HT1080 (cell line): Measurements from ENCODE around the gene NSUN5. TPM values are rescaled to one million over a fixed set of nuclear protein-coding genes. Genes with fewer than 3 reads are reported as not detected.
A peak's percentile ranks its signal among the peaks of the same experiment; 100 is the strongest.
"Not testable (repeated sequence)": the region's sequence is repeated elsewhere in the genome, so short reads cannot be mapped to it uniquely, and the experiment has no call there.

Experiments
- DNase-seq: peaks from one replicate; pipeline ENCODE4 v3.0.0-alpha.2; 2015; ENCODE audit warnings: low read depth
- total RNA-seq: library from RNA; depleted of rRNA; stranded (reverse); fragments of >200 nt; shearing (Covaris generic); gene quantifications from 2 replicates; pipeline ENCODE4 v1.2.3, GENCODE V29; 2014

NSUN5 gene
- total RNA-seq, 1 experiment from 2014 or later, result 50.3 TPM

DNA sequence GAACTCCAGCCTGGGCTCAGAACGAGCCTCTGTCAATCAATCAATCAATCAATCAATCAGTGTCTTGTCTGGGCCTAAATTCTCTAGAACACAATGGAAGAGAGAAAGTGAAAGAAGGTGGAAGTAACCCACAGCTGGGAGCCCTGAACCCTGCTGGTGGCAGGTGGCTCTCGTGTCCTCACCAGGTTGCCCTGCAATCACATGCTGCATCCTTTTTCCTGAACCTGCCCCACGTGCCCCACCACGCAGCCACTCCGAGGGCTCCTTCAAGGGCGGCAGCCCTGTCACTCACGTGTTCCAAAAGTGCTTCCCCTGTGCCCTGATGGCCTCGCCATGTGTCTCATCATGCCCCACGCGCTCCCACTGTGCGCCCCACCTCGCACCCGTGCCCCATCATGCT lies 18.8 kb upstream of the NSUN5 start:
- DNase-seq, result not testable (repeated sequence)

DNA sequence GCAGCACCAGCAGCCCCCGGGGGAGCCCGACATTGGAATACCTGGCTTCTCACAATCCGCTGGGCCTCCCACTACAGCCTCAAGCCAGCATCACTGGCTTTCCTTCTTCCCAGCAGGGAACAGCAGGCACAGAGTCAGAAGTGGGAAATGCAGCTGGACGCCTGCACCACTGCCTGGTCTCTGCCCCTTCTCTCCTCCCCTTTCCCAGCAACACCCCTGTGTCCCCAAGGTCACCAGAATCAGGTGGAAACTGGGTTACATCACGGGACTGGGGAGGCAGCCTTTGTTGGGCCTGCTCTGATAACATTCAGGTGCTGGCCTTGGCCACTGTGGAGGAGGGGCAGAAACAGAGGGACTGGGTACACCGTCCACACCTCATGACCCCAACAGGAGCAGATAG lies 16.8 kb upstream of the NSUN5 start:
- not testable (repeated sequence) for DNase-seq

DNA sequence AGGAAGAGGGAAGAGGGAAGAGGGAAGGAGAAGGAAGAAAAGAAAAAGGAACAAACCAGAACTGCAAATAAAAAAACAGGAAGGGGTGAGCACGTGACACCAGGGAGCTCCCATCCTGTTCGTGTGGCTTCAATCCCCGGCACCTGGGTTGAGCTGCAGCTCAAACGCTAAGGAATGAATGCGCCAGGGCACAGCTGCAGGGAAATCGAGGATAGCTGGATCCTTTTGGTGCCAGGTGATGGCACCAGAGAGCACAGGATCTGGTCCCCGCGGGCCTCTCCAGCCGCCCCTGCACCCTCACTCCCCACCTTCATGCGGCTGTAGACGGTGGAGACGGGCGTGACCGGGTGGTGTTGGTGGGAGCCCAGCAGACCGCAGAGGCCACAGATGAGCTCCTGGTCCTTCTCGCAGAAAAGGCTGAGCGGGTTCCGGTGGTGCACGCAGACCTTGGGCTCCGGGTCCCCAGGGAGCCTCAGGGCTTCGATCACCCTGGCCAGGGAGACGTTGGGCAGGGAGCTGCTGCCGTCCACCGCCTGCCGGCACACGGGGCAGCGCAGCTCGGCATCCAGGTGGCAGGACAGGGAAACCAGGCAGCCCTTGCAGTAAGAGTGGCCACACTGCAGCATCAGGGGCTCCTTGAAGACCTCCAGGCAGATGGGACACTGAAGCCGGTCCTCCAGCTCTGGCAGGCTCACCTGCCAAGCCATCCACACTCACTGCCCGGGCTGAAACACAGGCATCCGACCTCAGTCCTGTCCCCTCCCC lies 15.6 kb upstream of the NSUN5 start:
- peak; percentile 58 for DNase-seq

DNA sequence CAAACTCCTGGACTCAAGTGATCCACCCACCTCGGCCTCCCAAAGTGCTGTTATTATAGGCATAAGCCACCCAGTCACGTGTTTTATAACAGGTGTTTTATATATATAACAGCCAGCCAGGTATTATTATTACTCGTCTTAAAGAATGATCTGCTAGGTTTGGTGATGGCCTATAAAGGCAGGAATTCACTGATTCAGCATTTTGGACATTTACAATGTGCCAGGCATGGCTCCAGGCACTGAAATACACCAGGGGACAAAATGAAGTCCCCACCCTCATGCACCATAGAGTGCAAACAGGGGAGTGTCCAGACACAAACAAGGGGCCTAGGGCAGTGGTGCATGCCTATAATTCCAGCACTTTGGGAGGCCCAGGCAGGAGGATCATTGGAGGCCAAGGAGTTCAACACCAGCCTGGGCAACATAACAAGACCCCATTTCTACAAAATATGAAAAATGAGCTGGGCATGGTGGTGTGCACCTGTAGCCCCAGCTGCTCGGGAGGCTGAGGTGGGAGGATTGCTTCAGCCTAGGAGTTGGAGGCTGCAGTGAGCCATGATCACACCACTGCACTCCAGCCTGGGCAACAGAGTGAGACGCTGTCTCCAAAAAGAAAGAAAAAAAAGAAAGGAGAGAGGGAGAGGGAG lies 14.9 kb upstream of the NSUN5 start:
- not testable (repeated sequence) for DNase-seq

DNA sequence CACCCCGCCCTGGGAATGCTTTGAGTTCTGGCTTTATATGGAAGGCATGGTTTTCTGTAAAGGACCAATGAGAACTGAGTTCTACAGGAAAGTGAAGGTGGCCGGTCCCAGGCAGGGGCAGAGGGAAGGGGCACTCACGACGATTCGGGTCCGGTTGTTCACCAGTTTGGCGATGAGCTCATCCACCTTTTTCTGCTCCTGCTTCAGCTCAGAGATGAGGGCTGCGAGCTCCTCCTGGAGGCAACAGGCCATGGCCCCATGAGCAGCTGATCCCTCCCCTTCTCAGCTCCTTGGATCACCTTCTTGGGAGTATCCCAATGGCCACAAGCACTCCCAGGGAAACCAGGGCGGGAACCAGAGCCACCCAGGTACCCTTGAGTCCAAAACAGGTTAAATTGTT lies 11.4 kb upstream of the NSUN5 start:
- not testable (repeated sequence) for DNase-seq

DNA sequence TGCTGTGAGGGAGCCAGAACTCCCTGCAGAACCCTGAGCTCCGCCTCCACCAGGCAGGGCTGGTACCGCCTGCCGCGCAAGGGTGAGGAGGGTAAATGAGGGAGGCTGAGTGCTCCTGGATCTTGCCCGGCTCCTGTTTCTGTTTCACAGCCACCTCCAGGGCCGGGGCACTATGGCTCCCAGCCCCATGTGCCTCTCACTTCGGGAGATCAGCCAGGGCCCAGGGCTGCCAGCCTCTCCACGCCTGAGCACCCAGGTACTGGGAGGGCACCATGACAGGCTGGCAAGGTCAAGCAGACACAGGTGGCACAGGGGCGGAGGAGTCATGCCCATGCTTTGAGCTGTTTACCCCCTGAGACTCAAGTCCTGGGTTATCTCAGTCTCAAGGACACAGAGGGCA lies 10.9 kb upstream of the NSUN5 start:
- not testable (repeated sequence) for DNase-seq

DNA sequence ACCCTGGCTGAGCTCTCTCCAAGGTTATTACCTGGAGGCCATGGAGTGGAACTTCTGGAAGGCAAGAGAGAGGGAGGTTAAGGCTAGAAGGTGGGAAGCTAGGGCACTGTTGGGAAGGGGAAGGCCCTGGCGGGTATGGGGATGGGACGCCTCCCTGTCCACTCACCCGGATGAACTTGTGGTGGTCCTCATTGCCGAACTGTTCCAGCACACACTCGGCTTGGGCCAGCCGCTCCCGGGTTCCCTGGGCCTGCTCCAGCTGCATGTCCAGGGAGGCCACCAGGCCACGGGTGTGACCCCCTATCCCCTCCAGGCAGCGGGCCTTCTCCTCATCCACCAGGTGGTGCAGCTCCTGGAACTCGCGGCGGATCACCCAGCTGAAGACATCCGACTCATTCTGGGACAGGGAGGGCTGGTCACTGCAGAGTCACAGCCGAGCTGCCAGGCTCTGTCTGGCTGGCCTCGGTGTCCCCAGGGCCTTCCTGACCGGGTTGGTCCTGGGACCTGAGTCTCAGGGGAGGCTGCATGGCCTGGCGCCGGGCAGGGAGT lies 10.1 kb upstream of the NSUN5 start:
- not testable (repeated sequence) for DNase-seq

DNA sequence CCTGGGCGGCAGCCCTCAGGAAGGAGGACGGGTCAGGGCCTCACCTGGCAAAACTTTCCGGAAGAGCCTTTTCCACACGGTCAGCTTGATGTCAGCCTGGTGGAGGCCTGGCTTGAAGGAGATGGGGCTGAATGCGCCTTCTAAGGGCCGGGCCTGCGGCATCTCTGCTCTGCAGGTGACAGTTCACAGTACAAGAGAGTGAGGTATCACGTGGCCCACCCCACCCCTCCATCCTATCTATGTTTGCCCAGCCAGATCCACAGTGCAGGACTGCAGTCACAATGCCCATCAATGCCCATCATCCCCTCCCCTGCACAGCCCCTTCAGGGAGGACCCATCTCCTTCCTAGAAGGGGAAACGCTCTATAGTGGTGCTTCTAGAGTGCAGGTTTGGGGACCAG lies 7.9 kb upstream of the NSUN5 start:
- DNase-seq, result no peak

DNA sequence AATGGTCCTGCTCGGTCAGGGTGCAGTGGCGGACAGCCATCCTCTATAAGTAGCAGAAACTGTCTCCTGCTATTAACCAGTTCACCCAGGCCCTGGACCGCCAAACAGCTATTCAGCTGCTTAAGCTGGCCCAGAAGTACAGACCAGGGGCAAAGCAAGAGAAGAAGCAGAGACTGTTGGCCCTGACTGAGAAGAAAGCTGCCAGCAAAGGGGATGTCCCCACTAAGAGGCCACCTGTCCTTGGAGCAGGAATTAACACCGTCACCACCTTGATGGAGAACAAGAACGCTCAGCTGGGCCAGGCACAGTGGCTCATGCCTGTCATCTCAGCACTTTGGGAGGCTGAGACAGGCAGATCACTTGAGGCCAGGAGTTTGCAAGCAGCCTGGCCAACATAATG lies 5.6 kb upstream of the NSUN5 start:
- no peak for DNase-seq

DNA sequence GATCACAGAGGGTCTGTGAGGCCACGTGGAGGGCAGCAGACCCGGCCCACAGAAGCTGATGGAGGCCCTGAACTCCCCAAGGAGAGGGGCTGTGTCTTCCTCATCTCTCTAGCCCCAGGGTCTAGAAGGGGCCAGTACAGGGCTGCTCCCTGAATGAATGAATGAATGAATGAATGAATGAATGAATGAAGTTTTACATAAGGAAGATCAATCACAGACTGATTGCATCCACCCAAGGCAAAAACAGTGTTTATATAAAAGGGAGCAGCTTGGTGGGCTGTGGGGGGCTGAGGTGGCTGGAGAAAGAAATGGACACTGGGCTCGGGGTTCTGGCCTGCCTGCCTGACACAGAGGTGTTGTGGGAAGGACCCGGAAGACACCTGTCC lies 4.9 kb upstream of the NSUN5 start:
- DNase-seq, result no peak

DNA sequence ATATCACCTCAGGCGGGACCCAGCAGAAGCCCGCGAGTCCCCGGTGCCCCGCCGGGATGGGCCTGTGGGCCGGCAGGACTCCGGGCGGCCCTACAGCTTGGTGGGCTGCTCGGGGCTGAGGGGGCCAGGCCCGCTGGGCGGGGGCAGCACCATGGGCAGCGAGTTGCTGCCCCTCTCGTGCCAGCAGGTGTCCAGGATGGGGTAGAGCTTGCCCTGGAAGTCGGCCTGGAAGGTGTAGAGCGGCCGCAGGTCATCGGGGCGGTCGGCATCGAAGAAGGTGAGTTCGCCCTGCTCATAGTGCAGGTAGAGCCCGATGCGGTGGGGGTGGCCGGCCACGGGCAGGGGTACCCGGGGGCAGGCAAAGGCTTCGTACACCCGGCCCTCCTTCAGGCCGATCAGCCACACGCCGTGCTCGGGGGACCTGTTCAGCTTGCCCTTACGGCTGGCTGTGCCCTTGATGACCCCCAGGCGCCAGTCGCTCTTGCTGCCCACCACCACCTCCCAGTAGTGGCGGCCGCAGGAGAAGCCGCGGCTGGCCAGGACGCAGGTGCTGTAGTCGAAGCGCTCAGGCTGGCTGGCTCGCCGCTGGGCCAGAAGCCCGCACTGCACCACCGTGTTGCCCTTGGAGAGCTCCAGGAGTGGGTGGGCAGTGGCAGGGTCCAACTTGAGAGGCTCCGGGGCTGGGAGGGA lies 4.3 kb upstream of the NSUN5 start:
- no peak for DNase-seq

DNA sequence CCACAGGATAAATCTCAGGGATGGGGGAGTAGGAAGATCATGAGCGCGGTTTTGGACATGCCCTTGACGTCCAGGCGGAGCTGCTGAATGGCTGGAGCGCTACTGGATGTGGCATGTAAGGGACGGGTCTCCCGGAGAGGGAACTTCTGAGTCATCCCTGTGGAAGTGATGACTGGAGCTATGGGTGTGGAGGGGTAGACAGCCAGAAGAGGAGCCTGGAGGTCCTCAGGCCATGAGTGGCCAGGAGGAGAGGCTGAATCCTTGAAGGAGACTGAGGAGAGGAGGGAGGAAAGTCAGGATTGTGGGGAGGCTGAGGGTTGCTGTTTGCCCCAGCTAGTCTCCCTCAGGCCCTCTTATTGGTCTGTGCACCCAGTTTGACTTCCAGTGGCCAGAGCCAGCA lies 2.8 kb upstream of the NSUN5 start:
- DNase-seq, result peak; percentile 59

DNA sequence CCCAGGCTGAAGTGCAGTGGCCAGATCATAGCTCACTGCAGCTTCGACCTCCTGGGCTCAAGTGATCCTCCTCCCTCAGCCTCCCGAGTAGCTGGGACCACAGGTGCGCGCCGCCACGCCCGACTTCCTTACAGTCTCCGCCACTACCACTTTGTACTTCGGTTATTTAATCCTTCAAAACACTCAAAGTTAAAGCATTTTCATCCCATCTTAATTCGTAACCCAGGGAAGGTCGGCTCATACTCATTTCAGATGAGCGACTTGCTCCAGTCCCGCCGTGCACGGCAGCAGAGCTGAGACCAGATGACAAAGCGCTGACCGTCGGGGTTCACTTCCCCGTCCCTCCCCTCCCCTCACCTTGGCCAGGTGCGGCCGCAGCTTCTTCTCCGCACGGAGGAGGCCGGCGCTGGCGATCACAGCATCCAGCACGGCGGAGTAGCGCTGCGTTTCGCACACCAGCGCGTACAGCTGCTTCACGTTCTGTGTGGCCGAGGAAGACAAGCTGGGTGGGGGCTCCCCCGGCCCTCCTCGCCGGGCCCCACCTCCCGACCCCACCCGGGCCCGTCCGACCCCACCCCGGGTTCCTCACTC lies 457 bp downstream of the NSUN5 start:
- no peak for DNase-seq

DNA sequence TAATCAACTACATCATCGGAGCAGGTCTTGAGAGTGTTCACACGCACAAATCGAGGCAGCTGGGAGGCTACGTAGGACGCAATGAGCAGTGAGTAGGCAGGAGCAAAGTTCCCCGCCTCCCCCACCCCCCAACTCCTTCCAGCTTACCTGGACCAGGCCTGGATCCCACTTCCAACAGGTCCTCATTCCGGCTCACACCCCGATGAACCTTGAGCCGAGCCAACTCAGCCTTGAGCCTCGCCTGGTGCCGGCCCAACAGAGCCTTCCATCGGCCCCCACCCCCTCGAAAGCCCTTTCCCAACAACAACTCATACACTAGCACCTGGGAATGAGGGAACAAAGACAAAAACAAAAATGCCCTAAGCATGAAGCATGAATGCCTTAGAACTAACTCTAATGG lies 1.2 kb downstream of the NSUN5 start:
- DNase-seq, result no peak

DNA sequence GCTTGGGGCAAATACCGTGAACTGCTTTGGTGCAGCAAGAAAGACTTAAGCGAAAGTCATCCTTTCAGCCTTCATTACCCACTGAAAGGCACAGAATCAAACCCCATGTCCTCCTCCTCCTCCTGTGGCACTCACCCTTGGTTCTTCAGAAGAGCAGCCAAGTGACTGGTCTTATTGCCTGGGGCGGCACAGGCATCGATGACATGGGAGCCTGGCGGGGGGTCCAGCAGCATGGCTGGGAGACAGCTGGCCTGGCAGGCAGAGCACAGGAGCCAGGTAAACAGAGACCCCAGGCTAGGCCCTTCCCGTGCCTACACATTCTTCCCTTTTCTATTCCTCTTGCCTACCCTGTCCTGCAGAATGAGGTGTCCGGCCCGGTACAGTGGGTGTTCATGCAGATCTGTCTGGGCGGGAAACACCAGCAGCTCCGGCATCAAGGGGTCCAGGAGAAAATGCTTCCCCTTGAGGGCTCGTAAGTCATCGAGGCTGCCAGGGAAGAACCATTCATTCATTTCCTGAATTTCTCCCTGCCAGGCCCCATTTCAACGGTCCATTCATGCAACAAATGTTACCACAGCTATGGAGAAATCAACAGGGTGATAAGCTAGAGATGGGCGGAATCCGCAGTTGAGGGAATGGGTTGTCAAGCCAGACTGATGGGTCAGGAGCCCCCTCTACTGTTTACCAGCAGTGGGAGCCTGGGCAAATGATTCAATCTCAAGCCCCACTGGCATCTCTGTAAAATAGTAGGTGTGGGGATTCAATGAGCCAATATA lies 3.8 kb downstream of the NSUN5 start:
- not testable (repeated sequence) for DNase-seq

DNA sequence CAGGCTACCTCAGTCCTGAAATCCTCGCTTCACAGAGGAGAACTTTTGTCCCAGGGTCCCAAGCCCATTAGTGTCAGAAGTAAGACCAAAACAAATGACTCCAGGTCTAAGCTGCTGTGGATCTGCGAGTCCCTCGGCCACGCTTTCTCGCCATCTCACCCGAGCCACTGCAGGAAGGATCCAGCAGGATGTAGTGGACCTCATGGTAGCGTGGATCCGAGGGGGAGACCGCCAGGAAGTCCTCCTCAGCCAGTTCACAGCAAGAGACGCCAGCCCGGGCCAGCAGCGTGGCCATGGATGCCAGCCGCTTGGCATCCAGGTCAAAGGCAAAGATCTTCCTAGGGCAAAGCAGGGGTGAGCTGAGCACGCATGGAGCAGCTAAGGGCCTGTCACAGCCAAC lies 4.6 kb downstream of the NSUN5 start:
- no peak for DNase-seq

DNA sequence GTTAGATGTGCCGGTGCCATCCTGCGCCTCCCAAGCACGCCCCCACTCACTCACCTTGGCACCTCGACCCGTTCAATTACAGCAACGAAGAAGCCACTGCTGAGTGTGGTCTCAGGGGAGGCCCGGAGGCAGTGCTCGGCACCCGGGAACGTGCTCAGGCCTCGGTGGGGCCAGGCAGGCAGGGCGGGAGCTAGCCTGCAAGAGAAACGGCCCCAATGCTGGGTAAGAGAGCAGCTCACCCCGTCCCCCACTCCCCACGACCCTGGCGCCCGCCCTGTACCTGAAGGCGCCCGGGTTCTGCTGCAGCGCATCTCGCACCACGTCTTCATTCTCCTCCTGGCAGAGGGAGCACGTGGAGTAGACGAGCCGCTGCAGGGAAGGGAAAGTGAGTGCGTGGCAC lies 5.1 kb downstream of the NSUN5 start:
- no peak for DNase-seq

DNA sequence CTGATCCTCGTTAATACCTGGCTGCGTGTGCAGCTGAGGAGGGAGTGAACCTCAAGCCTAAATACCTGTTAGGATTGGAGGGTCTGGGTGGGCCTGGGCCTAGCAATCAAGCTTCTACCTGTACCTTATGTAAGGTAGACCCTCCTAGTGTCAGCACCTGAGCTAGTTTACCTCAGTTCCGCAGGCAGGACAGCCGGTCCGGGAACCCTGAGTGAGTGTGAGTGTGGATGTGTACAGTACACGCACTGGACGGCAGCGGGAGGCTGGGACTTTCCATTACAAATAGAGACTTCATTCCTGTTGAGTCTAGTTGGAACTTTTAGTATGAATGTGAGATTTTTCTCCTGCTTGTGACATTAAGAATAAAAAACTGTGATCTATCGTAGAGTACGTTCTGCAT lies 5.8 kb downstream of the NSUN5 start:
- DNase-seq, result not testable (repeated sequence)

DNA sequence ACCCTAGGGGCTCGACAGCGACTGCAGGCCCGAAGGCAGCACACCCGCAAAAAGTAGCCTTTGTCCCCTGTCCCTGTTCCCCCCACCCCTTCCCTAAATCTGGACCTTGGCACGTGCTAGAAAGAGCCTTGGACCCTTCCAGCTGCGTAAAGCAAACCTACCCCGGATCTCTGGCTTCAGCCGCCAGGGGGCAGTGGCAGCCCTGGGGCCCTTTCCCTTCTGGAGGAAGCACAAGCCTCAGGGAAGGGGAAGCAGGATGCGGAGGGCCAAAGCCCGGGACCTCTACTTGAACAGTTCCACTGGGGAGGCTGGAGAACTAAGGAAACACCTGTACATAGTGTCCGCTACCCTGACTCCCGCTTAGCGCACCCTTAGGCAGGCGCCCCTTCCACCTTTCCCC lies 7.5 kb downstream of the NSUN5 start:
- not testable (repeated sequence) for DNase-seq

DNA sequence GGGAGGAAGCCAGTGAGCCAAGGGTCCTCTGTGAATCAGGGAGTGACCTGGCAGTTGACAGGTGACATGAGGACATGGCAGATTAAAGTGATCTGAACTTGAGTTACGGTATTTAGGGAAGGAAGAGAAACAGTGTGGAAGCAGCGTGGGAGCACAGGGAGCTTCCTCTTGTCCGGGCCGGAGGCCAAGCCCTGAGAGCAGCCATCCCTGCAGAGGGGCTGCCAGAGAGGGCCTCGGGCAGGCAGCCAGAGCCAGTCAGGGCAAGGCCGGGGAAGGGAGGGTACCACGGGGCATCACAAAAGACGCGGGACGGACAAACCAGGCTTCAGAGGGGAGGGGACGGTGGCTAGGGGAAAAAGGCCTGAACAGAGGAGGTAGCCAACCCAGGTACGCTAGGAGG lies 8.8 kb downstream of the NSUN5 start:
- DNase-seq, result not testable (repeated sequence)

DNA sequence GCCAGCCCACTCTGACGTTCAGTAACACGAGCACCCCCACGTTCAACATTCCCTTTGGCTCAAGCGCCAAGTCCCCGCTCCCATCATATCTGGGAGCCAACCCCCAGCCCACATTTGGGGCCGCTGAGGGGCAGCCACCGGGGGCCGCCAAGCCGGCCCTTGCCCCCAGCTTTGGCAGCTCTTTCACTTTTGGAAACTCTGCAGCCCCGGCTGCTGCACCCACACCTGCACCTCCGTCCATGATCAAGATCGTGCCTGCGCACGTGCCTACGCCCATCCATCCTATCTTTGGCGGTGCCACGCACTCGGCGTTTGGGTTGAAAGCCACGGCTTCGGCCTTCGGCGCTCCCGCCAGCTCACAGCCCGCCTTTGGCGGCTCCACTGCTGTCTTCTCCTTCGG lies 10.9 kb downstream of the NSUN5 start:
- DNase-seq, result not testable (repeated sequence)
